H1 (cell line): ENCODE data around the gene OASL. TPM values are rescaled to one million over a fixed set of nuclear protein-coding genes. Genes with fewer than 3 reads are reported as not detected.

ENCODE experiments used
- BCL11A ChIP-seq, 2 experiments: IDR thresholded peaks; one replicate each; pipeline ENCODE4 v1.6.1; 2011; ENCODE audit warnings: low read depth in 2 of 2, low read length in 2 of 2, mild to moderate bottlenecking in 2 of 2
- CHD7 ChIP-seq: fragments of 300-600 bp; sonication (generic); IDR thresholded peaks from 2 replicates; pipeline ENCODE4 v1.7.1; 2012; ENCODE audit warnings: low read length, moderate library complexity, mild to moderate bottlenecking, inconsistent platforms; ENCODE audit not compliant: insufficient replicate concordance
- HDAC2 ChIP-seq, 2 experiments: fragments of 300-600 bp in 1 of 2; sonication (generic) in 1 of 2; IDR thresholded peaks; 2 replicates each; pipeline ENCODE4 v1.6.1; 2011 to 2012; ENCODE audit warnings: low read depth in 2 of 2, low read length in 2 of 2, mild to moderate bottlenecking in 2 of 2, moderate library complexity in 2 of 2, borderline replicate concordance in 1 of 2, inconsistent platforms in 1 of 2
- HDAC6 ChIP-seq: IDR thresholded peaks from one replicate; pipeline ENCODE4 v1.7.1; 2012; ENCODE audit warnings: low read depth, mild to moderate bottlenecking, inconsistent platforms, low read length, moderate library complexity
- KDM4A ChIP-seq: IDR thresholded peaks from one replicate; pipeline ENCODE4 v1.7.1; 2012; ENCODE audit warnings: low read depth, mild to moderate bottlenecking, moderate library complexity, low read length, inconsistent platforms; ENCODE audit not compliant: severe bottlenecking
- KDM5A ChIP-seq: fragments of 200-600 bp; IDR thresholded peaks from 2 replicates; pipeline ENCODE4 v1.7.1; 2012; ENCODE audit warnings: mild to moderate bottlenecking, low read length, inconsistent platforms, mixed read lengths
- POLR2A ChIP-seq, 2 experiments: IDR thresholded peaks; 1 replicate in 1 of 2; 2 replicates in 1 of 2; pipeline ENCODE4 v1.6.1; 2011; ENCODE audit warnings: low read depth in 2 of 2, low read length in 2 of 2, mild to moderate bottlenecking in 2 of 2; ENCODE audit errors: control extremely low read depth in 1 of 2
- SAP30 ChIP-seq: fragments of 300-600 bp; sonication (generic); IDR thresholded peaks from 2 replicates; pipeline ENCODE4 v1.7.1; 2012; ENCODE audit warnings: low read length, moderate library complexity, mild to moderate bottlenecking, inconsistent platforms; ENCODE audit not compliant: insufficient read depth, insufficient replicate concordance
- polyA plus RNA-seq, 7 experiments: library from polyadenylated mRNA; depleted of rRNA in 3 of 7; stranded (reverse) in 5 of 7; unstranded in 2 of 7; fragments of >200 nt in 5 of 7; fragments of 200-250 nt in 2 of 7; gene quantifications; 1 replicate in 5 of 7; 2 replicates in 1 of 7; 4 replicates in 1 of 7; pipeline versions ENCODE4 v1.2.1 to v1.2.3, GENCODE V29; 2011 to 2013; ENCODE audit warnings: missing spikeins in 2 of 7, mixed read lengths in 2 of 7
- total RNA-seq: library from RNA; stranded (reverse); fragmentation: NEBNext Ultra II Directional; extraction: Animal tissue kit (Norgen Biotek cat#: 25700); gene quantifications from 2 replicates; pipeline ENCODE4 v1.2.1, GENCODE V29; 2021

OASL gene
- total and polyA plus RNA-seq, 2 of the 8 experiments (the other 6 are each of a cell fraction or from before 2014, with no cell fraction given) = not detected

- TF ChIP-seq CHD7 (no peak), KDM5A (no peak), BCL11A (IDR thresholded peaks at IDR 0.05; ENCODE audit: low read depth in 2 of 2, low read length in 2 of 2) (no peak), HDAC6 (no peak), HDAC2 (IDR thresholded peaks at IDR 0.05; ENCODE audit: borderline replicate concordance in 1 of 2, low read depth in 2 of 2, low read length in 2 of 2) (no peak), SAP30 (no peak), POLR2A (IDR thresholded peaks at IDR 0.05; ENCODE audit: control extremely low read depth in 1 of 2, low read depth in 2 of 2, low read length in 2 of 2) (no peak), KDM4A (no peak)
Observed at GRCh38 chr12:121030576-121031212, 8.4 kb downstream of the OASL start (continued).
